MM.1S (cell line): Measurements from ENCODE around the gene RAB7A.

Experiments
- CTCF ChIP-seq: fragments of 300-600 bp; sonication (generic); IDR thresholded peaks from 2 replicates; pipeline ENCODE4 v1.5.1; 2016; ENCODE audit warnings: antibody characterized with exemption, low read length, mixed read lengths
- EZH2 ChIP-seq: fragments of 300-600 bp; sonication (generic); optimal IDR thresholded peaks from 2 replicates; pipeline ENCODE3; 2017; ENCODE audit warnings: low read depth, mild to moderate bottlenecking, antibody characterized with exemption, low read length, mixed read lengths

- no peak for TF ChIP-seq EZH2
- TF ChIP-seq CTCF = no peak
These were observed 28.6 kb upstream of the RAB7A start for GRCh38 chr3:128697341-128697740.
